Astrocyte (in vitro differentiated cells and primary cell): ENCODE data around the gene PDCL3. TPM values are rescaled to one million over a fixed set of nuclear protein-coding genes. Genes with fewer than 3 reads are reported as not detected.

Experiments
- DNase-seq: peaks from one replicate; pipeline ENCODE4 v3.0.0-alpha.2; 2010; ENCODE audit warnings: low read depth
- FAIRE-seq: peaks from 2 replicates; lab custom pipeline; 2011; peaks lifted over from hg19 to GRCh38; lab: Jason Lieb, UNC
- H2AFZ ChIP-seq: 2 replicates; pipeline ENCODE4 v1.6.0; 2012; ENCODE audit warnings: low read depth, low read length, inconsistent platforms
- H3K27ac ChIP-seq: 2 replicates; pipeline ENCODE4 v1.5.1; 2011; ENCODE audit warnings: low read depth, low read length, inconsistent platforms
- H3K27me3 ChIP-seq: 2 replicates; pipeline ENCODE4 v1.6.0; 2011; ENCODE audit warnings: low read length, inconsistent platforms; ENCODE audit not compliant: insufficient read depth
- H3K36me3 ChIP-seq: 2 replicates; pipeline ENCODE4 v1.5.1; 2011; ENCODE audit warnings: low read length, inconsistent platforms; ENCODE audit not compliant: insufficient read depth
- H3K4me1 ChIP-seq: 2 replicates; pipeline ENCODE4 v1.5.1; 2011; ENCODE audit warnings: low read length, inconsistent platforms; ENCODE audit not compliant: insufficient read depth
- H3K4me2 ChIP-seq: 2 replicates; pipeline ENCODE4 v1.6.0; 2012; ENCODE audit warnings: low read length, inconsistent platforms
- H3K4me3 ChIP-seq: 2 replicates; pipeline ENCODE4 v1.5.1; 2011; ENCODE audit warnings: low read depth, mild to moderate bottlenecking, low read length, inconsistent platforms; ENCODE audit not compliant: insufficient read depth
- H3K79me2 ChIP-seq: 2 replicates; pipeline ENCODE4 v1.6.0; 2012; ENCODE audit warnings: mild to moderate bottlenecking, low read length, inconsistent platforms; ENCODE audit not compliant: insufficient read depth
- H3K9ac ChIP-seq: 2 replicates; pipeline ENCODE4 v1.6.0; 2012; ENCODE audit warnings: mild to moderate bottlenecking, low read length, inconsistent platforms
- H3K9me3 ChIP-seq: 2 replicates; pipeline ENCODE4 v1.5.1; 2012; ENCODE audit warnings: low read depth, mild to moderate bottlenecking, low read length, inconsistent platforms; ENCODE audit not compliant: insufficient read depth
- H4K20me1 ChIP-seq: 2 replicates; pipeline ENCODE4 v1.6.0; 2012; ENCODE audit warnings: low read length, inconsistent platforms; ENCODE audit not compliant: insufficient read depth
- H3K27ac Mint-ChIP-seq: one replicate; pipeline ENCODE4 v1.8.0; 2021; ENCODE audit warnings: mild to moderate bottlenecking, mixed read lengths; ENCODE audit not compliant: unreplicated experiment
- H3K27me3 Mint-ChIP-seq: one replicate; pipeline ENCODE4 v1.8.0; 2021; ENCODE audit warnings: low read depth, mixed read lengths; ENCODE audit not compliant: unreplicated experiment
- H3K36me3 Mint-ChIP-seq: one replicate; pipeline ENCODE4 v1.8.0; 2021; ENCODE audit warnings: low read depth, mixed read lengths; ENCODE audit not compliant: unreplicated experiment
- H3K4me1 Mint-ChIP-seq: one replicate; pipeline ENCODE4 v1.8.0; 2021; ENCODE audit warnings: low read depth, mixed read lengths; ENCODE audit not compliant: unreplicated experiment
- H3K4me3 Mint-ChIP-seq: one replicate; pipeline ENCODE4 v1.8.0; 2021; ENCODE audit warnings: mild to moderate bottlenecking, moderate library complexity, mixed read lengths; ENCODE audit not compliant: unreplicated experiment
- H3K9me3 Mint-ChIP-seq: one replicate; pipeline ENCODE4 v1.8.0; 2021; ENCODE audit warnings: mild to moderate bottlenecking, mixed read lengths; ENCODE audit not compliant: unreplicated experiment
- EZH2 ChIP-seq: IDR thresholded peaks from 2 replicates; pipeline ENCODE4 v1.6.1; 2012; ENCODE audit warnings: mild to moderate bottlenecking, low read length, inconsistent platforms; ENCODE audit not compliant: insufficient read depth
- total RNA-seq: library from RNA; stranded (reverse); gene quantifications from 2 replicates; pipeline ENCODE4 v1.2.1, GENCODE V29; 2021
- TF ChIP-seq, protein P1 (sequence below): IDR thresholded peaks from 2 replicates; pipeline ENCODE4 v1.5.1; 2011; ENCODE audit warnings: low read depth, mild to moderate bottlenecking, inconsistent platforms, low read length, moderate library complexity; ENCODE audit not compliant: insufficient read depth

Gene PDCL3
- total RNA-seq, 1 donor from 2014 or later: 35.5 TPM

DNA sequence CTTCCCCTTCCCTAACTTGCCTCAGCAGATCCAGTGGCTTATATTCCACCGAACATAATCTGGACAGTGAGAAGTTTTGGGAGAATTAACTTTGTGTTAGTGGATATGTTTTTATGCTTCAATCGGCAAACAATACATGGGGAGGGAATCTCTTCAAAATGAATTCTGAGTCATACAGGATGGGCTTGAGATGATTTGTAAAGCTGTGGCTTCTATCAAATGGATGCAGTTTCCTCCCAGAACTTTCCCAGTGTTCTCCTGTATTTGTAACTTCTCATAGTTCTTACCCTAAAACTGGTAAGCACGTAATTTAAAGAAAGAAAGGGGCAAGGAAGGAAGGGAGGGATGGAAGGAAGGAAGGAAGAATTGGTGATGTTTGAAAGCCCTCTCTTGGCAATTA, 36.8 kb downstream of the PDCL3 start:
- Histone ChIP-seq H3K79me2 (no peaks in the 10 kb centered on the region), H4K20me1 (no peaks in the 10 kb centered on the region), H3K4me3 (no peak overlapping the region), H3K9me3 (no peaks in the 10 kb centered on the region), H3K27me3 (no peaks in the 10 kb centered on the region), H3K4me2 (no peak overlapping the region), H3K4me1 (peaks cover 12% of the 10 kb centered on the region), H3K9ac (no peak overlapping the region), H3K36me3 (no peaks in the 10 kb centered on the region), H2AFZ (no peak overlapping the region), H3K27ac (no peak overlapping the region)
- peaks cover 4% of the 10 kb centered on the region for H3K4me1 Mint-ChIP-seq
- no peak for FAIRE-seq
- H3K27ac Mint-ChIP-seq: no peak overlapping the region
- TF ChIP-seq EZH2: no peak
- TF ChIP-seq, protein P1, sequence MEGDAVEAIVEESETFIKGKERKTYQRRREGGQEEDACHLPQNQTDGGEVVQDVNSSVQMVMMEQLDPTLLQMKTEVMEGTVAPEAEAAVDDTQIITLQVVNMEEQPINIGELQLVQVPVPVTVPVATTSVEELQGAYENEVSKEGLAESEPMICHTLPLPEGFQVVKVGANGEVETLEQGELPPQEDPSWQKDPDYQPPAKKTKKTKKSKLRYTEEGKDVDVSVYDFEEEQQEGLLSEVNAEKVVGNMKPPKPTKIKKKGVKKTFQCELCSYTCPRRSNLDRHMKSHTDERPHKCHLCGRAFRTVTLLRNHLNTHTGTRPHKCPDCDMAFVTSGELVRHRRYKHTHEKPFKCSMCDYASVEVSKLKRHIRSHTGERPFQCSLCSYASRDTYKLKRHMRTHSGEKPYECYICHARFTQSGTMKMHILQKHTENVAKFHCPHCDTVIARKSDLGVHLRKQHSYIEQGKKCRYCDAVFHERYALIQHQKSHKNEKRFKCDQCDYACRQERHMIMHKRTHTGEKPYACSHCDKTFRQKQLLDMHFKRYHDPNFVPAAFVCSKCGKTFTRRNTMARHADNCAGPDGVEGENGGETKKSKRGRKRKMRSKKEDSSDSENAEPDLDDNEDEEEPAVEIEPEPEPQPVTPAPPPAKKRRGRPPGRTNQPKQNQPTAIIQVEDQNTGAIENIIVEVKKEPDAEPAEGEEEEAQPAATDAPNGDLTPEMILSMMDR: no peak
- no peaks in the 10 kb centered on the region for H3K27me3 Mint-ChIP-seq
- no peak overlapping the region for H3K4me3 Mint-ChIP-seq
- H3K9me3 Mint-ChIP-seq: no peaks in the 10 kb centered on the region
- DNase-seq: no peak
- H3K36me3 Mint-ChIP-seq: no peaks in the 10 kb centered on the region

DNA sequence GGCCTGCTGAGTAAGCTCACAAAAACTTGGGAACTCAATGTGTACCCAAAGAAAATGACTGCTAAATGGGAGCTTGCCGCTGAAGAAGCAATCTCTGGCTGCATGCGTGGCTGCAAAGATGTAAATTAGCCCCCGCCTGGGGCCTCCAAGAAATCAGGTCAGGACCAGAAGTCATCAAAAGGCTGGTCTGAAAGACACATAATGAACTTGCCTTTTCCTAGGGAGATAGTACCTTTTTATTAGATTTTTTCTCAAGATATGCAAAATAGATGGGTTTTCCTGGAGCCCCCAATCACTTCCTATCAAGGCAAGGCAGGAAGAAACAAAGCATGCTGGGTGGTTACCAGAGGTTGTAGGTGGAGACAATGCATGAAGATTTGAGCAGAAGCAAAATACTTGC, 38.9 kb downstream of the PDCL3 start:
- Mint-ChIP-seq H3K4me3 (no peak overlapping the region), H3K9me3 (no peaks in the 10 kb centered on the region), H3K36me3 (no peaks in the 10 kb centered on the region), H3K27ac (no peak overlapping the region), H3K4me1 (peaks cover 4% of the 10 kb centered on the region), H3K27me3 (no peaks in the 10 kb centered on the region)
- TF ChIP-seq EZH2: no peak
- TF ChIP-seq, protein P1: no peak
- H3K4me3 ChIP-seq: no peak overlapping the region
- no peaks in the 10 kb centered on the region for H3K79me2 ChIP-seq
- peaks cover 12% of the 10 kb centered on the region for H3K4me1 ChIP-seq
- H3K27ac ChIP-seq: no peak overlapping the region
- H3K36me3 ChIP-seq: no peaks in the 10 kb centered on the region
- FAIRE-seq (no peak), DNase-seq (no peak)
- H3K27me3 ChIP-seq: no peaks in the 10 kb centered on the region
- H3K9ac ChIP-seq: no peak overlapping the region
- H3K9me3 ChIP-seq: no peaks in the 10 kb centered on the region
- no peak overlapping the region for H3K4me2 ChIP-seq
- no peaks in the 10 kb centered on the region for H4K20me1 ChIP-seq
- no peak overlapping the region for H2AFZ ChIP-seq

DNA sequence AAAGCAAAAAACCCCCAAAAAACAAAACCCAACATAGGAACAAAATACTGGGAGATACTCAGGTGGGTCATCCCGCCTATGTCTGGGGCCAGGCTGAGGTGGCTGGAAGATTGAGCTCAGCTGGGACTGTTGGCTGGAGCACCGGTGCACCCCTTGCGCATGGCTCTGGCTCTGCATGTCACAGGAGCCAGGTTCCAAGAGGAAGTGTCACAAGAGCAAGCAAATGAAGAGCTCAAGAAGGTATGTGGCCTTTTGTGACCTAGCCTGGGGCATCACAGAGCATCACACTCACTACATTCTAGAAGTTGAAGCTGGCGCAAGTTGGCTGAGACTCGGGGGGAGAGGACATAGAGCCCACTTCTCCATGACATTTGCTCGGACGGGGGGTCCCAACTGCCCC, 40.6 kb downstream of the PDCL3 start:
- Histone ChIP-seq H2AFZ (peak overlapping the region; percentile 12), H3K4me3 (no peak overlapping the region), H3K79me2 (no peaks in the 10 kb centered on the region), H3K4me1 (peaks cover 12% of the 10 kb centered on the region), H4K20me1 (no peaks in the 10 kb centered on the region), H3K9me3 (no peaks in the 10 kb centered on the region), H3K27me3 (no peaks in the 10 kb centered on the region), H3K27ac (no peak overlapping the region), H3K4me2 (peak overlapping the region; percentile 62), H3K9ac (no peak overlapping the region), H3K36me3 (no peaks in the 10 kb centered on the region)
- DNase-seq: no peak
- Mint-ChIP-seq H3K36me3 (no peaks in the 10 kb centered on the region), H3K9me3 (no peaks in the 10 kb centered on the region), H3K27ac (peak overlapping the region; percentile 26), H3K27me3 (no peaks in the 10 kb centered on the region), H3K4me1 (peaks cover 4% of the 10 kb centered on the region), H3K4me3 (no peak overlapping the region)
- FAIRE-seq: no peak
- no peak for TF ChIP-seq EZH2
- TF ChIP-seq, protein P1: no peak
